NCI-H748 (cell line): Measurements from ENCODE around the gene RAB2B.
"Not testable (repeated sequence)": the region's sequence is repeated elsewhere in the genome, so short reads cannot be mapped to it uniquely, and the experiment has no call there.

Experiments
- DNase-seq: peaks from one replicate; lab custom pipeline; 2025; ENCODE audit not compliant: unreplicated experiment; lab: John Stamatoyannopoulos, UW

The RAB2B gene

GRCh38 chr14:21494902-21495762, 18.4 kb upstream of the RAB2B start:
- DNase-seq = no peak

GRCh38 chr14:21486640-21487087, 9.9 kb upstream of the RAB2B start:
- no peak for DNase-seq

- DNase-seq = peak; percentile 90
These were observed 235 bp downstream of the RAB2B start for GRCh38 chr14:21476523-21476924.

GRCh38 chr14:21475767-21476522, 814 bp downstream of the RAB2B start:
- DNase-seq = no peak

- DNase-seq = no peak
These were observed 9.1 kb downstream of the RAB2B start for GRCh38 chr14:21467616-21468015.

DNA sequence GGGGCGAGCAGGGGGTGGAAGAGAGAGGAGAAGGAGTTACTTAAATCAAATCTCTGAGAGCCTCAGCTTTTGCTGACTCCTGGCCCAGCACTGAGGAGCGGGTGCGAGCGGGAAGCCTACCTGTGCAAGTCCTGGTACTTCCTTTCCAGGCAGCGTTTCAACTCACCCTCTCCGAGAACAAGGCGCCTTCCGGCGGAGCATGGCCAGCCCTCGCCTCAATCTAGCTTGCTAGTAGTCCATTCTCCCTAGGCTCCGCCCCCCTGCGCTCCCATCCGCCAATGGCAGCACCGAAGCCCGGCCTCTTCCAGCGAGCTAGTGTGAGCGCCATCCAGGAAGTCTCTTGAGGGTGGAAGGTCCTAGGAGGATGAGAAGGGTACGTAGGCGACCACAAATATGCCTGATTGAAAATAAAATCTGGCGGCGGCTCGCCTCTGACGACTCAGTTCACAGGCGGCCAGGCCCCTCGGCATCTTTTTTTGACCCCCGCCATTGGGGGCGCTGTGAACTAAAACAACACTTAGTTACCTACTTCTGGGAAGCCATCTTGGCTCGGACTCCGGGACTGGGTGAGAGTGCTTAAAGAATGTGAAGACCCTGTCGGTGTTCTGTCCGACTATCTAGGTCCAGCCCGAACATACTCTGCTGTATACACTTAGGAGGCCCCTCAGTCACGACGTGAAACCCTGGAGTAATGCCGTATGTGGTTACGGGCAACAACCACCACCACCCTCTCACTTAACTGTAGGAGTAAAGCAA, 20.7 kb downstream of the RAB2B start, which contains the start of gene CHD8:
CHD8 (minus strand) TSS at position 212 of the 756 bp plus-strand sequence. CDS start 24,480 bp downstream, outside the sequence.
- DNase-seq = peak; percentile 100

DNA sequence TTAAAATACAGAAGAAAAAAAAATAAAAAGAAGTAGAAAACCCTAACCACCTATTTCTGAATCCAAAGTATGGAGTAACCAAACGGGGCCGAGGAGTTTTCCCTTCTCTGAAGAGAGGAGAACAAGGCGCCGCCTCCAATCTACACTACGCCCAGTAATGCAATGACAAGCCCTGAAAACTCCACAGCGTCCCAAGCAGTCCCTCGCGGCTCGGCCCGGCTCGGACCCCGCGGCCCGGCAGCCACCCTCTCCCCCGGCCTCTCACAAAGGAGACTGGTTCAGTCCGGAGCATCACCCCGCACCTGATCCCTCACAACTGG, 21.2 kb downstream of the RAB2B start:
- no peak for DNase-seq

GRCh38 chr14:21454843-21455544, 21.8 kb downstream of the RAB2B start:
- DNase-seq = peak; percentile 44

DNA sequence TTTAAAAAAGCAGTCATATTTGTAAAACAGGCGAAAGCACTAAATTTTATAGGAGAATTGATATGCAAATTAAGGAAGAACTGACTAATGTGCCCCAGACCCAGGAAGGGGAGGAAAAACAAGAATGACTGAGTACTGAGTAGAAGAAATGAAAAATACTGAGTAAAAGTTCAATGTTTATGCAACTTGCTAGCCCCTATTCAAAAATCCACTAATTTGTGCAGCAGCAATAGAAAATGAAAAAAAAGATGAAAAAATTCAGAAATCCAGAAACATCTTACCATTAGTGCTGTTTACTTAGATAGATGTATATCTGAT, 26.9 kb downstream of the RAB2B start:
- no peak for DNase-seq

DNA sequence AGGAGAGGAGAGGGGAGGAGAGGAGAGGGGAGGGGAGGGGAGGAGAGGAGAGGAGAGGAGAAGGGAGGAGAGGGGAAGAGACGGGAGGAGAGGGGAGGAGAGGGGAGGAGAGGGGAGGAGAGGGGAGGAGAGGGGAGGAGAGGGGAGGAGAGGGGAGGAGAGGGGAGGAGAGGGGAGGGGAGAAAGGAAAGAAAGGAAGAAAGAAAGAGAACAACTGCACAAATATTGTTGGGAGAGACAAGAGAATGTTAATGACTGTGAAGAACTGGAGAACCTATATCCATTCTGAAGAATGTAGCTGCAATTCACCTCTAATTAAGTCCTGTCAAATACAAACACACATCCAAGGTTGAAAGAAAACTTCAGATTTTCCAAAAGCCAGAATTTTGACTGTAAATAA, 34.1 kb downstream of the RAB2B start:
- DNase-seq = not testable (repeated sequence)

DNA sequence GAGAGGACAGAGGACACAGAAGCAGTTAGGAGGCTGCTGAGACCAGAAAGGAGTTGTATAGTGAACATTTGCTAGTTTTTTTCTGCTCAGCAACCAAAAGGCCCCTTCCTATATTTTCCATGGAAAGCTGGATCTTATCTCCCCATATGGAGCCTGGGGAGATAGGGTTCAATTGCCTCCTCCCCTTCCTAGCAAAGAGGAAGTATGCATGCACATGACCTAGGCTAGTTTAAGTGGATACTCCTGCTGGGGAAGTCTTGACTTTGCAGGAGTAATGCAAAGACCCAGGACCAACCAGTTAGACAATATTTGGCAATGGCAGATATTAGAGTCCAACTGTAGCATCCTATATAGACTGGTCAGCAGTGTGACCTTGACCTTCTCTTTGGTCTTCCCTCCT, 35.9 kb downstream of the RAB2B start:
- DNase-seq = no peak

DNA sequence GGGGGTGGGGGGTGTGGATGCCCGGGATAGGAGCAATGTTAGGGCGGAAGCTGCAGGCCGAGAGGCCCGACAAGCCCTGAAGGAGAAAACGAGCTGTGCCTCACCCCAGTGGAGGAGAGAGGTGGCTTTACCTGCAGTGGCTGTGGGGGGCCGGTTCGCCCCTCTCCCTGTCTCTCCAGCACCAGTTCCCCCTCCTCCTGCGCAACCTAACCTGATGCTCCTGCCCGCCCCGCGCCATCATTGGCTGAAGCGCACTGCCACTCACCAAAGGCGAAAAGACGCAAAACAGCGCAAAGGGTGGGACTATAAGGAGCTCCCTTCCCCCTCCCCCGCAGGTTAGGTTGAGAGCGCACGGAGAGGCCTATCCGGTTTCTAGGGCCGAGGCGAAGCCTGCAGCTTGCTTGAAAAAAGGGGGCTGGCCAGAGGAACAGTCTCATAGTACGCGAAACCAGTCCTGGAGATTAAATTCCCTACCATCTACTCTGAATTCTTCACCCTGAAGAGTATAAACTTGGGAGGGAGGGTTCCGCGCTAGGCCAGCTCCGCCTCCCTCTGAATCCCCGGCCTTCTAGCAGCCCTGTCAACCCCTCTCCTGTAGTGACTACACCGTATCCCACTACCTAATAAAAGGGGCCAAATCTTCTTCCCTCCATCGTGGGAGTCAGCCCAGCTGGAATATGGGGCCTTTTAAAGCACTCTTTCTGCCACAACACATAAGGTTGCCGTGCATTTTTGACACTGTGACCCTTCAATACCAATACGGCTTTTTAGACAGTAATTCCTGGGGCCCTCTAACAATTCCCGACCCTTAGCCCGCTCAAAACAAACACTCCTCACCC, 39.5 kb downstream of the RAB2B start:
- DNase-seq = peak; percentile 100

DNA sequence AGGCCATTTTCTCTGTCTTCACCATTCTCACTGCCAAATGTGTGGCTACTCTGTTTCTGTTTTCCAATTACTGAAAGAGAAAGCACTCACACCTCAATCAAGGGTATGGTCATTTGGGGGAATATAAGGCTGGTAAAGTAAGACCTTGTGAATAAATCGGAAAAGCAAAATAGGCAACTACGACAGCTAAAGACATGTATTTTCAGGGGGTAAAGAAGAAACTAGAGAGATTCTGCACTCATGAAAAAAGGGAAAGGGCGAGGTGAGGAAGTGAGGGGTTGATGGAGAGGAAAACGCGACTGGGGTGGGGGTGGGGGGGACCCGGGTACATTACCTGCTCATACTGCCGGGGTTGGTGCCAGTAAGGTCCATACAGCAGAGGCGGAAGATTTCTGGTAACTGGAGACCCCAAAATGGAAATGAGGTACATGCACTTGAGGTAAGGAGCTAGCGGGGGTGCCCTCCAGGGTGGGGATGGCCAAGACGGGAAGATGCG, 40.1 kb downstream of the RAB2B start:
- no peak for DNase-seq

DNA sequence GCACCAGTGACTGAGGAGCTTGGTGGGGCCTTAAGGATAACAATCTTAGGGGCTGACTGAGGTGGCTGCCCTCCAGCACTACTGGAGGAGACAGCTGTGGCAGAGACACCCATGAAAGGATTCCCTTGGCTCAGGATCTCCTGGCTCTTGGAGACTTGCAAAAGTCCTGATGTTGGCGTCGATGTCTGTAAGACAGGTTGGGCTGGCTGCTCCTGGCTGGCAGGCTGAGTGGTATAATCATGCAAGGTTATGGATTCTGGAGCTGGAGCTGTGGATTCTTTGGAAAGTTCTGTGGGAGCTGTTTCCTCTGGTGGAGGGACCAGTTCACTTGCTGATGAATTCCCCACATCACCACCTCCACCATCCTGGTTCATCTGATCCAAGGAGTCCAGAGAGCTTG, 45.6 kb downstream of the RAB2B start:
- no peak for DNase-seq

DNA sequence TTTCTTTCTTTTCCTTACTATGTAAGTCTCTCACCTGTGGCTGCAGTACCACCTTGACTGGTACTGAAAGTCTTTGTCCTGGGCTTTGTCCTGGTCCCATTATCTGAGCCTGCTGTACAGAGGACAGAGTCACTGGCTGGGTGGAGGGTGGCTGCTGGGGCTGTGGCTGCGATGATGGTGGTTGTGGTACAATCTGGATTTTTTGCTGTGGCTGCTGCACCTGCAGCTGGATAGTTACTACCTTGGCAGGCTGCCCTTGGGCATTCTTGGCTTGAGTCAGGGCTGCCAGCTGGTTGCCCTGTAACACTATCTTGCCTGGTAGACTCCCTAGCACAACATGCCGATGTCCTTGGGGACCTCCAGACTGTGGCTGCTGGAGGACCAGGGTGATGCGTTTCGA, 47.8 kb downstream of the RAB2B start:
- no peak for DNase-seq

GRCh38 chr14:21426692-21427091, 50.1 kb downstream of the RAB2B start:
- no peak for DNase-seq

DNA sequence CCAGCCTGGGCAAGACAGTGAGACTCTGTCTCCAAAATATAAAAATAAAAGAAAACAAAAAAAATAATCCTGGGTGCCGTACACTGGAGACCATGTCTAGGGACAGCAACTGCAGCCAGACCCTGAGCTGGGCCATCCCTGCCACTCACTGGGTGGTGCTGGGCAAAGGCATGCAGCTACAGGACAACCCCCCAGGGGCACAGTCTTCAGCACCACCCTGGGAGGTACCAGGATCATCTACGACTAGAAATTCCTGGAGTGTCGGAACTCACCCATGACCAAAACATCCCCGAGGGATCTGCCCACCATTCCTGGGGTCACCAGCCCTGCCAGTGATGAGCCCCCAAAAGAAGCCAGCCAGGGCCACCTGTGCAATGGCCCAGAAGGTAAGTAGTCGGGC, 57.2 kb downstream of the RAB2B start:
- DNase-seq = no peak

- no peak for DNase-seq
These were observed 61.4 kb downstream of the RAB2B start for GRCh38 chr14:21415329-21415728.

GRCh38 chr14:21414137-21414631, 62.6 kb downstream of the RAB2B start:
- no peak for DNase-seq
